OCI-LY7 (cell line): ENCODE data around the gene SLC27A5. TPM values are rescaled to one million over a fixed set of nuclear protein-coding genes. Genes with fewer than 3 reads are reported as not detected.

Source experiments
- BruUV-seq: library from RNA; stranded (reverse); fragments of 400-500 nt; replicated peaks from 2 replicates; lab custom pipeline; 2021; lab: Mats Ljungman, UMichigan
- CTCF ChIA-PET: fragments of 300-600 bp; sonication (Branson Sonifier 250); formaldehyde crosslinking; loops from one replicate; lab custom pipeline; 2022; ENCODE audit warnings: antibody characterized with exemption; ENCODE audit not compliant: unreplicated experiment; lab: Charles Lee
- POLR2A ChIA-PET: fragments of 300-600 bp; sonication (Branson Sonifier 250); formaldehyde crosslinking; loops from one replicate; lab custom pipeline; 2022; ENCODE audit warnings: antibody characterized with exemption; lab: Charles Lee
- DNase-seq: peaks from one replicate; pipeline ENCODE4 v3.0.0-alpha.2; 2015; ENCODE audit warnings: low spot score
- H2AFZ ChIP-seq: fragments of 200-600 bp; sonication (generic), shearing (Covaris generic); 2 replicates; pipeline ENCODE4 v1.6.1; 2014; ENCODE audit warnings: mild to moderate bottlenecking, antibody characterized with exemption, low read length, moderate library complexity
- H3K27ac ChIP-seq: fragments of 200-600 bp; sonication (generic); 2 replicates; pipeline ENCODE4 v1.5.1; 2014; ENCODE audit warnings: mixed run types, low read depth, mild to moderate bottlenecking, moderate library complexity, low read length, inconsistent platforms; ENCODE audit not compliant: poor library complexity, severe bottlenecking
- H3K36me3 ChIP-seq: fragments of 200-600 bp; sonication (generic); 2 replicates; pipeline ENCODE4 v1.6.1; 2014; ENCODE audit warnings: mild to moderate bottlenecking, antibody characterized with exemption, low read length, moderate library complexity, mixed read lengths; ENCODE audit not compliant: insufficient read depth
- H3K4me1 ChIP-seq: fragments of 200-600 bp; sonication (generic); 2 replicates; pipeline ENCODE4 v1.5.1; 2014; ENCODE audit warnings: mild to moderate bottlenecking, low read length; ENCODE audit not compliant: insufficient read depth, poor library complexity, severe bottlenecking
- H3K4me2 ChIP-seq: fragments of 200-600 bp; sonication (generic); 2 replicates; pipeline ENCODE4 v1.6.1; 2014; ENCODE audit warnings: mild to moderate bottlenecking, low read length
- H3K4me3 ChIP-seq: fragments of 200-600 bp; sonication (generic); 2 replicates; pipeline ENCODE4 v1.5.1; 2014; ENCODE audit warnings: mild to moderate bottlenecking, low read depth, low read length; ENCODE audit not compliant: poor library complexity, severe bottlenecking
- H3K79me2 ChIP-seq: fragments of 200-600 bp; sonication (generic); 2 replicates; pipeline ENCODE4 v1.6.1; 2016; ENCODE audit warnings: low read depth, mild to moderate bottlenecking, low read length, moderate library complexity, mixed read lengths; ENCODE audit not compliant: insufficient read depth
- H3K9me2 ChIP-seq: fragments of 200-600 bp; sonication (generic); 2 replicates; pipeline ENCODE4 v1.6.1; 2016; ENCODE audit warnings: mild to moderate bottlenecking, low read length, mixed read lengths; ENCODE audit not compliant: insufficient read depth
- H3K9me3 ChIP-seq: fragments of 200-600 bp; sonication (generic); 2 replicates; pipeline ENCODE4 v1.6.1; 2014; ENCODE audit warnings: mild to moderate bottlenecking, mixed run types, low read length, mixed read lengths
- H4K20me1 ChIP-seq: fragments of 200-600 bp; sonication (generic); 2 replicates; pipeline ENCODE4 v1.6.1; 2014; ENCODE audit warnings: mild to moderate bottlenecking, antibody characterized with exemption, low read length, moderate library complexity, mixed read lengths; ENCODE audit not compliant: insufficient read depth
- EZH2phosphoT487 ChIP-seq: fragments of 200-600 bp; sonication (generic); IDR thresholded peaks from 2 replicates; pipeline ENCODE4 v1.6.1; 2018; ENCODE audit warnings: low read depth, borderline replicate concordance, mild to moderate bottlenecking, mixed run types, antibody characterized with exemption, low read length, moderate library complexity, mixed read lengths
- intact Hi-C: fragments of 100-400 bp; cut with micrococcal nuclease; formaldehyde crosslinking; loops from one replicate; pipeline ENCODE4 v1.10.0; 2022; ENCODE audit not compliant: unreplicated experiment
- total RNA-seq, 2 experiments: library from RNA; depleted of rRNA in 1 of 2; stranded (reverse); fragments of >200 nt in 1 of 2; shearing (Covaris generic) in 1 of 2; gene quantifications; 2 replicates each; pipeline ENCODE4 v1.2.3, GENCODE V29; 2014 to 2022
- TF ChIP-seq, protein P1 (sequence below): fragments of 200-600 bp; sonication (generic); conservative IDR thresholded peaks from 2 replicates; pipeline ENCODE4 v1.5.1; 2014; ENCODE audit warnings: mild to moderate bottlenecking, antibody characterized with exemption, low read length, moderate library complexity, mixed read lengths

SLC27A5 gene
- total RNA-seq, 2 experiments from 2014 or later: 28.0 to 29.8 TPM

- CTCF ChIA-PET: no interaction called here
- Histone ChIP-seq H2AFZ (peak overlapping the region; percentile 28; the same call in 1 of the 2 replicates), H3K36me3 (peaks cover 19% of the 10 kb centered on the region), H3K4me3 (peak overlapping the region; percentile 75), H3K9me3 (no peaks in the 10 kb centered on the region), H3K79me2 (no peaks in the 10 kb centered on the region), H3K4me1 (peaks cover 20% of the 10 kb centered on the region), H4K20me1 (no peaks in the 10 kb centered on the region), H3K27ac (peak overlapping the region; percentile 77), H3K9me2 (no peaks in the 10 kb centered on the region), H3K4me2 (peak overlapping the region; percentile 92)
- POLR2A ChIA-PET: no interaction called here
- intact Hi-C loops: loop anchor here (5.0 kb wide), 1 partner anchor 128 kb away; no protein-coding TSS in a partner anchor
- BruUV-seq: TSS peak; percentile 52
- DNase-seq: no peak
- no peak for TF ChIP-seq EZH2phosphoT487
- TF ChIP-seq, protein P1, sequence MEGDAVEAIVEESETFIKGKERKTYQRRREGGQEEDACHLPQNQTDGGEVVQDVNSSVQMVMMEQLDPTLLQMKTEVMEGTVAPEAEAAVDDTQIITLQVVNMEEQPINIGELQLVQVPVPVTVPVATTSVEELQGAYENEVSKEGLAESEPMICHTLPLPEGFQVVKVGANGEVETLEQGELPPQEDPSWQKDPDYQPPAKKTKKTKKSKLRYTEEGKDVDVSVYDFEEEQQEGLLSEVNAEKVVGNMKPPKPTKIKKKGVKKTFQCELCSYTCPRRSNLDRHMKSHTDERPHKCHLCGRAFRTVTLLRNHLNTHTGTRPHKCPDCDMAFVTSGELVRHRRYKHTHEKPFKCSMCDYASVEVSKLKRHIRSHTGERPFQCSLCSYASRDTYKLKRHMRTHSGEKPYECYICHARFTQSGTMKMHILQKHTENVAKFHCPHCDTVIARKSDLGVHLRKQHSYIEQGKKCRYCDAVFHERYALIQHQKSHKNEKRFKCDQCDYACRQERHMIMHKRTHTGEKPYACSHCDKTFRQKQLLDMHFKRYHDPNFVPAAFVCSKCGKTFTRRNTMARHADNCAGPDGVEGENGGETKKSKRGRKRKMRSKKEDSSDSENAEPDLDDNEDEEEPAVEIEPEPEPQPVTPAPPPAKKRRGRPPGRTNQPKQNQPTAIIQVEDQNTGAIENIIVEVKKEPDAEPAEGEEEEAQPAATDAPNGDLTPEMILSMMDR: no peak
Observed at GRCh38 chr19:58474997-58475713, 36.6 kb downstream of the SLC27A5 start.

GRCh38 chr19:58474291-58474996, 37.3 kb downstream of the SLC27A5 start:
- no peak for TF ChIP-seq EZH2phosphoT487
- TF ChIP-seq, protein P1: no peak
- Histone ChIP-seq H4K20me1 (no peaks in the 10 kb centered on the region), H2AFZ (no peak overlapping the region), H3K4me3 (no peak overlapping the region), H3K4me2 (peak overlapping the region; percentile 92), H3K27ac (no peak overlapping the region), H3K9me3 (no peaks in the 10 kb centered on the region), H3K4me1 (peaks cover 20% of the 10 kb centered on the region), H3K9me2 (no peaks in the 10 kb centered on the region), H3K36me3 (peaks cover 19% of the 10 kb centered on the region), H3K79me2 (no peaks in the 10 kb centered on the region)
- no peak for DNase-seq
- ChIA-PET POLR2A (no interaction called here), CTCF (no interaction called here)
- intact Hi-C loops: no loop called here
- no TSS peak for BruUV-seq
